Activated CD8-positive, alpha-beta memory T cell treated with anti-CD3 and anti-CD28 coated beads, Interleukin-2, amount 10 ng/mL, durations not matched to agents 7 days and 5 days (primary cell): Measurements from ENCODE around the gene CAMK2A. TPM values are rescaled to one million over a fixed set of nuclear protein-coding genes. Genes with fewer than 3 reads are reported as not detected.

Experiments used
- ATAC-seq: fragments of 150-1000 bp; cut with Tn5 transposase; one replicate; pipeline ENCODE4 v1.10.0; 2021; ENCODE audit warnings: moderate library complexity
- CTCF ChIA-PET: fragments of 350-600 bp; sonication (Branson Sonifier 250); formaldehyde crosslinking; loops from one replicate; lab custom pipeline; 2021; ENCODE audit warnings: antibody characterized with exemption; lab: Charles Lee
- DNase-seq: peaks from one replicate; pipeline ENCODE4 v3.0.0-alpha.2; 2020
- H3K27ac Mint-ChIP-seq: one replicate; pipeline ENCODE4 v1.8.0; 2021; ENCODE audit warnings: mild to moderate bottlenecking, mixed read lengths
- H3K27me3 Mint-ChIP-seq: one replicate; pipeline ENCODE4 v1.8.0; 2021; ENCODE audit warnings: mixed read lengths
- H3K36me3 Mint-ChIP-seq: one replicate; pipeline ENCODE4 v1.8.0; 2021; ENCODE audit warnings: mild to moderate bottlenecking, mixed read lengths
- H3K4me1 Mint-ChIP-seq: one replicate; pipeline ENCODE4 v1.8.0; 2021; ENCODE audit warnings: mixed read lengths
- H3K4me3 Mint-ChIP-seq: one replicate; pipeline ENCODE4 v1.8.0; 2021; ENCODE audit warnings: mild to moderate bottlenecking, moderate library complexity, mixed read lengths
- H3K9me3 Mint-ChIP-seq: one replicate; pipeline ENCODE4 v1.8.0; 2022; ENCODE audit warnings: low read depth, mixed read lengths
- total RNA-seq, 2 experiments: library from RNA; stranded (reverse); gene quantifications; one replicate each; pipeline ENCODE4 v1.2.3, GENCODE V29; 2021

CAMK2A gene
- total RNA-seq, 2 experiments from 2014 or later: not detected

- Mint-ChIP-seq H3K4me3 (no peak overlapping the region), H3K36me3 (no peaks in the 10 kb centered on the region), H3K27ac (no peak overlapping the region), H3K4me1 (peaks cover 3% of the 10 kb centered on the region), H3K9me3 (no peaks in the 10 kb centered on the region), H3K27me3 (peaks cover 3% of the 10 kb centered on the region)
- CTCF ChIA-PET: no interaction called here
- ATAC-seq (no peak), DNase-seq (no peak)
Measured at GRCh38 chr5:150322202-150322601, 32.6 kb upstream of the CAMK2A start.

DNA sequence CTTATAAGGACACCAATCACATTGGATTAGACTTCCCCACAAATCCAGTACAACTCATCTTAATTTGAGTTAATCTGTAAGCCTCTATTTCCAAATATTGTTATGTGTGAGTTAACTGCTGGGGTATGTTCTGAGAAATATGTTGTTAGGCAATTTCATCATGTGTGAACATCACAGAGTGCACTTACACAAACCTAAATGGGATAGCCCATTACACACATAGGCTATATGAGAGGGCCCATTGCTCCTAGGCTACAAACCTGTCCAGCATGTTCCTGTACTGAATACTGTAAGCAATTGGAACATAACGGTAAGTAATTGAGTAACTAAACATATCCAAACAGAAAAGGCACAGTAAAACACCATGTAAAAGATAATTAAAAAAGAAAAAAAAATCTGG, 32.2 kb upstream of the CAMK2A start:
- Mint-ChIP-seq H3K27ac (no peak overlapping the region), H3K9me3 (no peaks in the 10 kb centered on the region), H3K4me1 (peaks cover 3% of the 10 kb centered on the region), H3K4me3 (no peak overlapping the region), H3K36me3 (no peaks in the 10 kb centered on the region), H3K27me3 (peaks cover 3% of the 10 kb centered on the region)
- CTCF ChIA-PET: no interaction called here
- DNase-seq: no peak
- no peak for ATAC-seq

DNA sequence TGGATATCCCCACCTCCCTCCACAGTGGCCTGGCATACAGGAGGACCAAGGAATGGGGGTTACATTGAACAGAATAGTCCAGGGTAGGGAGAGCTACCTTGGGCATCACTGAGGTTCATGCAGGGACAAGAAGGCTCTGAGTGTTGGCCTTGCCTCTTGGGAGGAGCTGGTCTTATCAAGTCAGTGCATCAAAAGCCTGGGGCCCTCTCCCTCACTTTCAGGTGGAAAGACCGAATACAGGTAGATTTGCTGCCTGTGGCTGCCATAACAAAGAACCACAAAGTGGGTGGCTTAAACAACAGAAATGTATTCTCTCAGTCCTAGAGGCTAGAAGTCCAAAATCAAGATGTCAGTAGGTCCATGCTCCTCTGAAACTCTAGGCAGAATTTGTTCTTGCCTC, 31.6 kb upstream of the CAMK2A start:
- DNase-seq (no peak), ATAC-seq (no peak)
- Mint-ChIP-seq H3K9me3 (no peaks in the 10 kb centered on the region), H3K36me3 (no peaks in the 10 kb centered on the region), H3K4me3 (no peak overlapping the region), H3K4me1 (peaks cover 3% of the 10 kb centered on the region), H3K27me3 (peaks cover 3% of the 10 kb centered on the region), H3K27ac (no peak overlapping the region)
- CTCF ChIA-PET: no interaction called here

DNA sequence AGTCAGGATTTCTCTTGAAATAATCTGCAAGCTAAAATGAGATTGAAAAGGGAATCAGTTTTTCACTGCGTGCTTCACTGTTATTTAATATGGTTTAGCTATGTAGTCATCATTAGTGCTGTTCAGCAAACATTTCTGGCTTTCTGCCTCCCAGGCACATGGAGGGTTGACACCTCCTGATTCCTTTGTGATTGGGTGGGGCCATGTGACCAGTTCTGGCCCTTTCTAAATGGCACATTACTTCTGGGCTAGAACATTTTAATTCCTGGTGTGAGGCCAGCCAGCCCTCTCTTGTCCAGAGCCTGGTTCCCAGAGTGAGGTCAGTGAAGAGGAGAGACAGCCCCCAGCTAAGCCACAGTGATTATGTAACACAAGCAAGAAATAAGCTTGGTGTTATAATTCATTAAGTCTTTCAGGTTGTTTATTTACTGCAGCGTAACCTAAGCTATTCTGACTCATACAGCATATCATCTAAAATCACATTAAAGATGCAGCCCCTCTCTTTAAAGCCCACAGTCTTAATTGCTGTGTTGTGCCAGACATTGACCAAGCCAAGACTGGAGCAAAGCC, 30.6 kb upstream of the CAMK2A start:
- DNase-seq: no peak
- Mint-ChIP-seq H3K36me3 (no peaks in the 10 kb centered on the region), H3K4me3 (no peak overlapping the region), H3K27ac (no peak overlapping the region), H3K9me3 (no peaks in the 10 kb centered on the region), H3K27me3 (peaks cover 3% of the 10 kb centered on the region), H3K4me1 (peaks cover 3% of the 10 kb centered on the region)
- CTCF ChIA-PET: no interaction called here
- no peak for ATAC-seq

- Mint-ChIP-seq H3K4me3 (no peak overlapping the region), H3K4me1 (peaks cover 3% of the 10 kb centered on the region), H3K27ac (no peak overlapping the region), H3K27me3 (peaks cover under 1% of the 10 kb centered on the region), H3K9me3 (no peaks in the 10 kb centered on the region), H3K36me3 (no peaks in the 10 kb centered on the region)
- no peak for DNase-seq
- ATAC-seq: no peak
- CTCF ChIA-PET: no interaction called here
Measured at GRCh38 chr5:150319484-150319790, 29.9 kb upstream of the CAMK2A start.

DNA sequence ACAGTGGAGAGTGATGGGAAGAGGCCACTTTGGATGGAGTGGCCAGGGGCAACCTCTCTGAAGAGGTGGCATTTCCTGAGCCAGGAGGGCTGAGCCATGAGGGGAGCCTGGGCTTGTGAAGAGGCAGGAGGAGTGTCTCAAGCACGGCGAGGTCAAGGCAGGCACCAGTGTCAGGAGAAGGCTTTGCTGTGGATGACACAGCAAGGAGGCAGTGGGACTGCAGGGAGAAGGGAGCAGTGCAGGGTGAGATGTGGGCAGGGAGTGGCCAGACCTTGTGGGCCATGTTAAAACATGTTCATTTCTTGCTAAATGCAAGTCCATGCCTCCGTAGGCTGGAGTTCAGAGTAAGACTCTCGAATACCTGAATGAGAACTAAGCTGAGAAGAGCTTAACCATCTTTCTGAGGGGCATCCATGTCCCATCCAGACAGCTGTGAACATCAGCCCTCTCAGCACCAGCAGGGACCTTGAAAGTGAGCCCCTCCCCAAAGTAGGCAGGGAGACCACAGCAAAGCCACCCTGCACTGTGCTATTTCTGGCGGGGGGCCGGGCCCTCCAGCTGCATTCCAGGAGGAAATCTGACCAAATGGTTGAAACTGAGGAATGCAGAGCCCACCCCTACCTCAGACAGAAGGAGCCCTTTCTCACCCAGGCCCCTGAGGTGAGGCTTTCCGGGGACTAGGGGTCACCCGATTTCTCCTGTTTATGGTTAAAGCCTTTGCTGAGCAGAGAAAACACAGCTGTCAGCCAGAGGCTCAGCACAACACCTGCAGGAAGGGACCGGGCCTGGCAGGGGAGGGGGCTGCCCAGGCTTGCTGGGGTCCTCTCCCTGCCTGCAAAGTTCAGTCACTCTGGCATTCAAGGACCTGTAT, 29.3 kb upstream of the CAMK2A start:
- ATAC-seq: no peak
- peaks cover 7% of the 10 kb centered on the region for H3K4me1 Mint-ChIP-seq
- CTCF ChIA-PET: no interaction called here

GRCh38 chr5:150317048-150318003, 27.8 kb upstream of the CAMK2A start:
- no peaks in the 10 kb centered on the region for H3K36me3 Mint-ChIP-seq
- no peaks in the 10 kb centered on the region for H3K9me3 Mint-ChIP-seq
- ATAC-seq (no peak), DNase-seq (no peak)
- no peak overlapping the region for H3K4me3 Mint-ChIP-seq
- no peak overlapping the region for H3K27ac Mint-ChIP-seq
- no peaks in the 10 kb centered on the region for H3K27me3 Mint-ChIP-seq
- CTCF ChIA-PET: no interaction called here
- H3K4me1 Mint-ChIP-seq: peaks cover 10% of the 10 kb centered on the region

More for the DNA sequence above, 29.3 kb upstream of the CAMK2A start:
- Mint-ChIP-seq H3K36me3 (no peaks in the 10 kb centered on the region), H3K9me3 (no peaks in the 10 kb centered on the region), H3K27ac (no peak overlapping the region), H3K4me3 (no peak overlapping the region), H3K27me3 (no peaks in the 10 kb centered on the region)
- DNase-seq: no peak

DNA sequence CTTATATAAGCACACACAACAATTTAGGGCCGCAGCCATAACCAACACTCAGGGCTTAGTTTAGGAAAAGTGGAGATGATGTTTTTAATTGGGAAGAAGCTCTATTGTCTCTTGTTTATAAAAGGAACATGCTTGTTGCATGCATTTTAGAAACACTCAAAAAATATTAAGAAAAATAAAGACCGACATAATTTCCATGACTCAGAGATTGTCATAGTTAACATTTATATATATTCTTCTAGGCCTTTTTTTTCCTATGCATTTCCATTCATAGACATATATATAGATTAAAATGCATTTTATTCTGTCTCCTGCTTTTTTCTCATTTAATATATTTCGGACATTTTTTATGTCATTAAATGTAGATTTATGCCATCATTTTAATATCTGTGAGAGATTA, 26.7 kb upstream of the CAMK2A start:
- H3K9me3 Mint-ChIP-seq: no peaks in the 10 kb centered on the region
- H3K4me3 Mint-ChIP-seq: no peak overlapping the region
- DNase-seq (no peak), ATAC-seq (no peak)
- peaks cover 7% of the 10 kb centered on the region for H3K4me1 Mint-ChIP-seq
- no peaks in the 10 kb centered on the region for H3K36me3 Mint-ChIP-seq
- peaks cover 2% of the 10 kb centered on the region for H3K27me3 Mint-ChIP-seq
- CTCF ChIA-PET: no interaction called here
- H3K27ac Mint-ChIP-seq: no peak overlapping the region

DNA sequence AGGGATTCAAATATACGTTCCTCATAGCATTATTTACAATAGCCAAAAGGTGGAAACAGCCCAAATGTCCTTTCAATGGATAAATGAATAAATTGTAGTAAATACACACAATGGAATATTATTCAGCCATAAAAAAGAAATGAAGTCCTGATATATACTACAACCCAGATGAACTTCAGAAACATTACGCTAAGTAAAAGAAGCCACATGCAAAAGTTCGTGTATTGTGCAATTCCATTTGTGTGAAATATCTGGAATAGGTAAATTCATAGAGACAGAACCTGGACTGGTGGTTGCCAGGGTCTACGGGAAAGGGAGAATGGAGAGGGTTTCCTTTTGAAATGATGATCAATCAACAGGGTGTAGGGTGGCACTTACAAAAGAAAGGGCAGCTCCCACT, 25.7 kb upstream of the CAMK2A start:
- peaks cover 7% of the 10 kb centered on the region for H3K4me1 Mint-ChIP-seq
- no peak overlapping the region for H3K27ac Mint-ChIP-seq
- DNase-seq (no peak), ATAC-seq (no peak)
- no peak overlapping the region for H3K4me3 Mint-ChIP-seq
- CTCF ChIA-PET: interaction anchor here (0.7 kb wide), 1 partner anchor 159 kb away, joined by 3 read pairs; no protein-coding TSS in a partner anchor
- H3K9me3 Mint-ChIP-seq: no peaks in the 10 kb centered on the region
- peaks cover 9% of the 10 kb centered on the region for H3K27me3 Mint-ChIP-seq
- no peaks in the 10 kb centered on the region for H3K36me3 Mint-ChIP-seq

DNA sequence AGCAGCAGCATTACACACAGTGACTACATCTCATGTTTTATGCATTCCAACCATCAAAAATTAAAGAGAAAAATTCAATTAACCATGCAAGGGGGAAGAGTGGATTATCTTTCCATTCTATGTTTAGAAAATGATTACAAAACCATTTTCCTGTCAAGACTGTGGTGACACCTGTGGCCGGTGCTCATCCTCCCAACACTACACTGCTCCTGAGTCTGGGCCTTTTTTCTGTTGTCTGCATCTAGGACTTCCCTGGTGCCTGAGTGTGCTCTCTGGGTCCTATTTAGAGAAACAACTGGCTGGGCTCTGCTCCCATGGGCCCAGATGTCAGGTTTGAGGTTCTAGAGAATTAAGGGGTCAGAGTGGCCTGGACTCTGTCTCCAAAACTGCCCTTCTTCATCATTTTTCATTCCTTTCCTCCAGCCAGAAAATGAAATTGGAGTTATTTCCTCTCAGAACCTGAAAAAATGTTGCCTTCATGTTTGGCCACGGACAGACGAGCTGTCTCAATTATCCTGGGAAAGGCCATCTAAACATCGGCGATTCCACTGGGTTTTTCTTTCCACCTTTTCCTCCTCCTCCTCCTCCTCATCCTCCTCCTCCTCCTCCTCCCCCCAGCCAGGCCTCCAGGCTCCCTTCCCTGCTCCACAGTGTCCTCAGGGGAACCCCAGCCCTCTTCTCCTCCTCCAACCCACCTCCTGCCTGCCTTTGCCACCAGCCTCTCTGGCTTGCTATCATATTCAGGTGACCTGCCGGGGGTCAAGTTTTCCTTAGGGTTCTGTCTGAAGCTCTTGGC, 24.5 kb upstream of the CAMK2A start:
- CTCF ChIA-PET: no interaction called here

DNA sequence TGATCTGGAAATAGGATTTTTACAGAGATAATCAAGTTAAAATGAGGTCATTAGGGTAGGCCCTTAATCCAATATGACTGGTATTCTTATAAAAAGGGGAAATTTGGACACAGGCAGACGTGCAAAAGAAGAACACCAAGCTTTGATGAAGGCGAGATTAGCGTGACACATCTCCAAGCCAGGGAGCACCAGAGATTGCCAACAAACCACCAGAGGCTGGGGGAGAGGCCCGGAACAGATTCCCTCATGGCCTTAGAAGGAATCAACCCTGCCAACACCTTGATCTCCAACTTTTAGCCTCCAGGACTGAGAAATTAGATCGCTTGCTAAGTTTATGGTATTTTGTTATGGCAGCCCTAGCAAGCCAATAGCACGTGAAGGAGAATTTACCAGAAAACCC, 23.9 kb upstream of the CAMK2A start:
- Mint-ChIP-seq H3K27ac (no peak overlapping the region), H3K9me3 (no peaks in the 10 kb centered on the region), H3K4me3 (no peak overlapping the region), H3K36me3 (no peaks in the 10 kb centered on the region), H3K27me3 (peaks cover 15% of the 10 kb centered on the region), H3K4me1 (peaks cover 7% of the 10 kb centered on the region)
- no peak for ATAC-seq
- no peak for DNase-seq
- CTCF ChIA-PET: no interaction called here

More for the DNA sequence above, 24.5 kb upstream of the CAMK2A start:
- H3K9me3 Mint-ChIP-seq: no peaks in the 10 kb centered on the region
- H3K36me3 Mint-ChIP-seq: no peaks in the 10 kb centered on the region
- H3K27me3 Mint-ChIP-seq: peaks cover 15% of the 10 kb centered on the region
- H3K4me3 Mint-ChIP-seq: no peak overlapping the region
- no peak for ATAC-seq
- peaks cover 7% of the 10 kb centered on the region for H3K4me1 Mint-ChIP-seq
- DNase-seq: no peak
- H3K27ac Mint-ChIP-seq: no peak overlapping the region

- Mint-ChIP-seq H3K27ac (no peak overlapping the region), H3K27me3 (peaks cover 15% of the 10 kb centered on the region), H3K4me3 (no peak overlapping the region), H3K9me3 (no peaks in the 10 kb centered on the region), H3K4me1 (peaks cover 7% of the 10 kb centered on the region), H3K36me3 (no peaks in the 10 kb centered on the region)
- ATAC-seq (no peak), DNase-seq (no peak)
- CTCF ChIA-PET: no interaction called here
Measured at GRCh38 chr5:150312518-150312917, 22.9 kb upstream of the CAMK2A start.
